Bronchial epithelial cell (primary cell): Measurements from ENCODE around the gene EXOSC6. TPM values are rescaled to one million over a fixed set of nuclear protein-coding genes. Genes with fewer than 3 reads are reported as not detected.
"Not testable (repeated sequence)": the region's sequence is repeated elsewhere in the genome, so short reads cannot be mapped to it uniquely, and the experiment has no call there.

Experiments
- DNase-seq: peaks from one replicate; pipeline ENCODE4 v3.0.0-alpha.2; 2010; ENCODE audit warnings: low read depth
- FAIRE-seq: peaks from 2 replicates; lab custom pipeline; 2011; peaks lifted over from hg19 to GRCh38; lab: Jason Lieb, UNC
- H3K27me3 ChIP-seq: 2 replicates; pipeline ENCODE4 v1.5.1; 2011; ENCODE audit warnings: low read length; ENCODE audit not compliant: control insufficient read depth, insufficient read depth
- H3K36me3 ChIP-seq: 2 replicates; pipeline ENCODE4 v1.5.1; 2011; ENCODE audit warnings: low read length; ENCODE audit not compliant: control insufficient read depth, insufficient read depth
- H3K4me3 ChIP-seq: 2 replicates; pipeline ENCODE4 v1.5.1; 2011; ENCODE audit warnings: mild to moderate bottlenecking, low read depth, low read length, control low read depth
- CTCF ChIP-seq: IDR thresholded peaks from 2 replicates; pipeline ENCODE4 v1.5.1; 2011; ENCODE audit warnings: mild to moderate bottlenecking, moderate library complexity, low read length, control low read depth, inconsistent platforms; ENCODE audit not compliant: insufficient read depth, severe bottlenecking
- total RNA-seq: library from RNA; depleted of rRNA; stranded (reverse); fragments of >200 nt; gene quantifications from 2 replicates; pipeline ENCODE4 v1.2.1, GENCODE V29; 2014

EXOSC6 gene
- total RNA-seq, 1 donor from 2014 or later = 31.3 TPM

GRCh38 chr16:70250748-70251628, 752 bp downstream of the EXOSC6 start:
- DNase-seq (peak; percentile 31), FAIRE-seq (no peak)
- H3K4me3 ChIP-seq = peak overlapping the region; percentile 61
- peaks cover 30% of the 10 kb centered on the region for H3K36me3 ChIP-seq
- TF ChIP-seq CTCF = no peak
- H3K27me3 ChIP-seq = no peaks in the 10 kb centered on the region

GRCh38 chr16:70249697-70250096, 2.0 kb downstream of the EXOSC6 start:
- not testable (repeated sequence) for DNase-seq, FAIRE-seq, H3K27me3 ChIP-seq, H3K4me3 ChIP-seq
- peaks cover 22% of the 10 kb centered on the region for H3K36me3 ChIP-seq

GRCh38 chr16:70238773-70239172, 13.0 kb downstream of the EXOSC6 start:
- not testable (repeated sequence) for FAIRE-seq, DNase-seq, H3K27me3 ChIP-seq, H3K36me3 ChIP-seq, H3K4me3 ChIP-seq

- H3K27me3 ChIP-seq, H3K36me3 ChIP-seq, DNase-seq, FAIRE-seq, H3K4me3 ChIP-seq: not testable (repeated sequence)
Observed at GRCh38 chr16:70231831-70232230, 19.9 kb downstream of the EXOSC6 start.

- not testable (repeated sequence) for H3K4me3 ChIP-seq, H3K36me3 ChIP-seq, H3K27me3 ChIP-seq, FAIRE-seq, DNase-seq
Observed at GRCh38 chr16:70226024-70226423, 25.7 kb downstream of the EXOSC6 start.

GRCh38 chr16:70225430-70225829, 26.3 kb downstream of the EXOSC6 start:
- H3K27me3 ChIP-seq, FAIRE-seq, DNase-seq, H3K4me3 ChIP-seq, H3K36me3 ChIP-seq: not testable (repeated sequence)

GRCh38 chr16:70224645-70225044, 27.1 kb downstream of the EXOSC6 start:
- not testable (repeated sequence) for H3K4me3 ChIP-seq, H3K27me3 ChIP-seq, DNase-seq, H3K36me3 ChIP-seq, FAIRE-seq

- not testable (repeated sequence) for DNase-seq, H3K36me3 ChIP-seq, FAIRE-seq, H3K4me3 ChIP-seq, H3K27me3 ChIP-seq
Observed at GRCh38 chr16:70223971-70224513, 27.7 kb downstream of the EXOSC6 start.

- not testable (repeated sequence) for H3K27me3 ChIP-seq, H3K36me3 ChIP-seq, DNase-seq, FAIRE-seq, H3K4me3 ChIP-seq
Observed at GRCh38 chr16:70223216-70223615, 28.5 kb downstream of the EXOSC6 start.

- H3K27me3 ChIP-seq, H3K4me3 ChIP-seq, FAIRE-seq, H3K36me3 ChIP-seq: not testable (repeated sequence)
- DNase-seq = peak; percentile 2
Observed at GRCh38 chr16:70222574-70222973, 29.2 kb downstream of the EXOSC6 start.

GRCh38 chr16:70218586-70218985, 33.2 kb downstream of the EXOSC6 start:
- H3K27me3 ChIP-seq, H3K4me3 ChIP-seq, FAIRE-seq, H3K36me3 ChIP-seq: not testable (repeated sequence)
- peak; percentile 62 for DNase-seq

- not testable (repeated sequence) for FAIRE-seq, H3K27me3 ChIP-seq, H3K36me3 ChIP-seq, DNase-seq, H3K4me3 ChIP-seq
Observed at GRCh38 chr16:70206382-70206781, 45.4 kb downstream of the EXOSC6 start.

- FAIRE-seq, H3K4me3 ChIP-seq, H3K27me3 ChIP-seq, H3K36me3 ChIP-seq, DNase-seq: not testable (repeated sequence)
Observed at GRCh38 chr16:70204668-70205405, 46.9 kb downstream of the EXOSC6 start.
